ENCODE data around the gene NAB1.
"Not testable (repeated sequence)": the region's sequence is repeated elsewhere in the genome, so short reads cannot be mapped to it uniquely, and the experiment has no call there.

The NAB1 gene

DNA sequence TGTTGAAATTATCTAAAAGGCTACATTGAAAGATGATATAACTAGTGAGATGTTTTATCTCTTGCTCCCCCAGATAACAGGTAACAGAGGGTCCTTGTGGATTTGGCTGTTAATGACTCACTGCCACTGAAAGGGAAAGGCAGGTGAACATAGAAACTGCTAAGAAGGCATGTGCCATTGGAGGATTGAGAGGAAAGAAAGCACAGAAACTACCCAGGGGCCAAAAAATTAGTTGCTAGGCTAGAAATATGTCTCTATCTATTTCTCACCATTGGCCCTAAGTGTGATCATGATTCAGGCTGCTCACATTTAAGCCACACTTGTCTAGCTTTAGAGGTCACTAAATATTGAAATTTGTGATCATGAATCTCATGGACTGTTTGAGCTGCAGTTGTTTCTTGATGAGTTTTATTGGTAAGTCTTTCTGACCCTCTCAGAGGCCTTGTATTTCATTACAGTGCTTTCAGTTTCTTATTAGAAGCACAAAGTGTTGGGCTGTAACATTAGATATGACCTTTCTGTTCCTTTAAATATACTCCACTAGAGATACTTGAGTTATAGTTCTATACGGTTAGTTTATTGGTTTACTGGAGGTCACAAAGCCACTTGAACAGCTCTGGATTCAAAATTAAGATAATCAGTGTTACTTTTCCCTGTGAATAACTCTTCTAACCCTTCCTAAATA lies 26.2 kb downstream of the NAB1 start:
- DNase-seq: no peak

DNA sequence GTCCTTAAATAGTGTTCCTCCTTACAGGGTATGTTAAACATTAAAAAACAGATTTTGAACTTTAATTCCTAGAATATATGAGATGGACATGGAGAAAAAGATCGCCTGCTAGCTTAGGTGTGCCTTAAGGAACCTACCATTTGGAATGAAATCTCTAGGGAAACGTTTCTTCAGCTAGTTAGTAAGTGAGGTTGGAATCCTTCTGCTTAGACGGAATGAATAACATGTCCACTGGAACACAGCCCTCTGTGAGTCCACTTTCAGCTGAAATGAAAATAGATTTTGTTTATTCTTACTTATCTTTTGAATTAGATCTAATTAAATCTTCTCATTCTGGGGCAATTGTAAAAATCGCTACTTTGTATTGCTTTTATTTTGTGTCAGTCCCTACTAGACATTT lies 28.4 kb downstream of the NAB1 start:
- no peak for DNase-seq

DNA sequence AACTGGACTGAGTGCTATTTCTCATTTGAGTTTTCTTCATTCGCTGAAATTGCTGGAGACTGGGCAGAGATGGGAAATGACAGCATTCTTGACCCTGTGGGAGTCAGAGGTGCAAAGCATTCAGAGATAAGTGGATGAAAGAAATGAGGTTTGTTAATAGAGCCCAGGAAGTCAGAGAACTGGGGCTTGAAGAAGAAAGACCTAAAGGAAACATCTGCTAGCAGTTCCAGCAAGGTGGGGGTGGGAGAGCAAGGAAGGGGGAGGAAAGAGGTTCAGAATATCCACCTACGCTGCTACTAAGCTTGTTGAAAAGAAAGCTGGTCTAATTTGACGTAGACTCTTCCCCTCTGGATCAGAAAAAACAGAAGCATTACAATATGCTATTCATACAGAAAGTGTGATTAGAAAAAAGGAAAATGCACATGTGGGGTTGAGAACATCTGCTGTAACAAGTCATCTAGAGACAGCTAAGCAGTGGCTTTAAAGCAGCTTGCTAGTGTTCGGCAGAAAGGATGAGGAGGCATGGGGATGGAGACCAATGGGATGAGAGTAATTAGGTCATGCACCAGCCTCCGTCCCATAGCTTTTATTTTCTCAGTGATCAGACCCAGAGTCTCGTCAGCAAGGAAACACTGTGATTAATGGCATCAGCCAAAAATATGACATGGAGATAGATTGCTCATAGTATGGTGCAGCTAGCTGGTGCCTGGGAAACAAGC lies 29.7 kb downstream of the NAB1 start:
- DNase-seq: no peak

DNA sequence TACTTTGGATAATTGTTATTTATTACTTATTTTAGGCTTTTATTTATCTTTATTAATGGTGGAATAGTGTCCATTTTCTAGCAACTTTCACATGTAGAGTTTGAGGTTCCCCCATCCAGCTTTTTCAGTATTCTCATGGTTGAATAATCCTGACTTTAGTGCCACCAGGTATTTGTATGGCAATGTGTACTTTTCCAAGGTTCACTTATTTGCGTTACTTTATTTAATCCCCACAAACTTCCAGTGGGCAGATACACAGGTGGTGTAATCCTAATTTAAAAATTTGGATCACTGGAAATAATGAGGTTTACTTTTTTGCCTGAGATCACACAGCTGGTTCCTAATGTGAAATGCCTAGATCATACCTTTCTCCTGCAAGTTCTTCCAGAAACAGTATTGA lies 30.5 kb downstream of the NAB1 start:
- DNase-seq: no peak

DNA sequence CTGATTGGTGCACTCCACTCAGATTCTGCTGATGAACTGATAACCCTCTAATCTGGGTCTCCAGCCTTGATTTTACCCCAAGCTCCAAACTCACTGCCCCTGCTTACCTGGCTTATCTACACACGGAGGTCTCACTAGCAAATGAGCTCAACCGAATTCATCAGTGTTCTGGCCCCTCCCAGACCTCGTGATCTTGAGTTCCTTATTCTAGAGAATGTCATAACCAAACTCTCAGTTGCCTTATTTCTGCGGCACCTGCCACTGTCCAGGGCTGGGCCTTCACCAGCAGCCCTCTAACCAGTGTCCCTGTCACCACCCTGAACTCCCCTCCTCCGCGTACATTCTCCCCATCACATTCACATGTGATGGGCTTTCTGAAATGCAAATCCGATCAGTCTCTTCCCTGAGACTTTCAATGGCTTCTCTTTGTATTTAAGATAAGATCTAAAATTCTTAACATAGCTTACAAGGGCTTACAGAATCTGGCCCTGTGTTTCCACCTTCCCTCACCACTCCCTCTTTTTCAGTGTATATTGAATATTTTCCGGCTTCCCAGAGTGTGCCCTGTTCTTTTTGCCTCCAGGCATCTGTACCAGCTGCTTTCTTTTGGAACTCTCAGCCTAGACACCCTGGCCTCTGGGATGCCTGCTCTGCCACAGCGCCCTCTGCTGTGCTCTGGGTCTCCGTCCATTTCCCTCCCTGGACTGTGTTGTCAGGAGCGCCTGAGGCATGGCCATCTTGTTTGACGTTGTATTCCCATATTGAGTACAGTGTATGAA lies 31.1 kb downstream of the NAB1 start:
- no peak for DNase-seq

DNA sequence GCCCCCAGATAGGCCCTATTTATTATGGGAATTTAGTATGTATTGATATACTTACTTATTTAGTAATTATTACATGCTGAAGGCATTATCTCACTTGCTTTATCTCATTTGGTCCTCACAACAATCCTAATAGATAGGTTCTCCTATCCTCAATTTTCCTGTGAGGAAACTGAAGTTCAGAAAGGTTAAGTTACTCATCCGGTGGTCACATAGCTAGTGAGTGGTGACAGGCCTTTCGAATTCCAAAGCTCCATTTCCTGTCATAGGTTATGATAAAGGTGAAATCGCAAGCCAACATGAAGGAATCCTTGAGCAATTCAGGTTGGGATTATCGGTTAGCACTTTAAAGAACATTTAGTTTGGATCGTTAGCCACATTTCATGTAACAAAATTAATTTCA lies 33.3 kb downstream of the NAB1 start:
- no peak for DNase-seq

DNA sequence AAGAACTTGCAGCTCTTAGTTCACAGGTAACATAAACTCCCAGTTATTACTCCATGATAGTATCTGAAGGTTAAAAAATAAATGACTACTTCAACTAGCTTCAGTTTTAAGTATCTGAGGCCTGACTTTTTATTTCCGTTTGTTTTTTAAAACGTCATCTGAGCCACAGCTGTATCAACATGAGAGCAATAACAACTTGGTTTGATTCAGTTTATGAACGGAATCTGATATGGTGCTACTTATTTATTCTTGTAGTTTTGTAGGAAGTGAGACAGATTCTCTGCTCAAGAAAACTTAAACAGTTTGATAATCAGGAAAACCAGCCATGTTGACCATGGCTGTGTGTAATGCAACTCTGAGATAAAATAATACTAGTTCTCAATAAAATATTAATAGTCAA lies 34.9 kb downstream of the NAB1 start:
- DNase-seq: no peak

DNA sequence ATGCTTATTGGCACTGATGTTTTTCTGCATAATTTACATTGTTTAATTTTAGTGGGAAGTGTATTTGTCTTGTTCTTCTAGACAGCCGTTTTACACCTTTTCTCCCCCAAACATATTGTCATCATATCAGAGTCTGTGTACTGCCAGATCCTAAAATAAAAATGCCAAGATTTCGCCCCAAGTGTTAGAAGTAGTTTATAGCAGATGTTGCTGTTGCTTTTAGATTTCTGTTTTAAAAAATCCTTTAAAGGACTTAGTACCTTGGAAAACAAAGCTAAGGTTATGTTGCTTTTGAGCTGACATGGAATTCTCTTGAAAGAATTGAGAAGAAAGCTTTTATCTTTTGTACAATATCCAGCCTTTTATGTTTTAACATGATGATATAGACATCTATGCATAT lies 36.0 kb downstream of the NAB1 start:
- no peak for DNase-seq

DNA sequence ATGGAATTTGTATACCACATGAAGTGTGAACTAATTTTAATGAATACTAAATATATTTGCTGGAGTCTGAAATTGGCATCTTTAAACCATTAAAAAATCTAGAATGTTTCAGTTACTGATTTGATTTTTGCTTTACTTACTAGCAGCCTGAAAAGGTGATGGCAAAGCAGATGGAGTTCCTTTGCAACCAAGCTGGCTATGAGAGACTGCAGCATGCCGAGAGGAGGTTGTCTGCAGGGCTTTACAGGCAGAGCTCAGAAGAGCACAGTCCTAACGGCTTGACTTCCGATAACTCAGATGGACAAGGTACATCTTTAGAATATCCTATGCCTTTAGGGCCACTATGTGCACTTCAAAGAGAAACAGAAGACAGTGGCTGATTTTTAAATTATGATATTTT lies 36.5 kb downstream of the NAB1 start:
- DNase-seq: no peak

DNA sequence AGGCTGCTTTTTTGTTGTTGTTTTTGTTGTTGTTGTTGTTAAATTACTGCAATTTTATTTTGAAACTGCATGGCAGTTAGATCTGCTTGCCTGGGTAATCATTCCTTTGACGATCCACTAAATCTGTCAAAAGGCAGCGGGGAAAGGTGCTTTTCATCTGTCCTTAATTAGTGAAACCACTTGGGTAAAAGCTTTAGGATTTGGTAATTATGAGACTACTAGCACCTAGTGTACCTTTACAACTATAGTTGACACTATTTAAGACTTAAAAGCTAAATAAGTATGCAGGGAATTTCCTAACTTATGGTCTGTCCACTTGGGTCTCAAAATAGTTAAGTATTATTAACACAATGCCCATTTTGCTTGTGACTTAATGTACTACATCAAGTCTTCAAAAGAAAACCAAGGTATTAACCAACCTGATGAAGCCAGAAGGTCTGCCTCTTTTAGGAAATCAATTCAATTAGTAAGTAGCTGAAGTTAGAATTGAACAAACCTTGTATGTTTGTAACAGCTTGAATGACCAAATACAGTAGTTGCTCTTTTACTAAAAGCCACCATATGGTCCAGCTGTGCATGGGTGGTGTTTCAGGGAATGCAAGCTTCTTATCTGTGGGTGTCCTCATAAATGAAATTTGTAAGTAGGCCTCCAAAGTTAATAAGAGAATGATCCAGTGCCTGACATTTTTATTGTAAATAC lies 44.8 kb downstream of the NAB1 start:
- no peak for DNase-seq

DNA sequence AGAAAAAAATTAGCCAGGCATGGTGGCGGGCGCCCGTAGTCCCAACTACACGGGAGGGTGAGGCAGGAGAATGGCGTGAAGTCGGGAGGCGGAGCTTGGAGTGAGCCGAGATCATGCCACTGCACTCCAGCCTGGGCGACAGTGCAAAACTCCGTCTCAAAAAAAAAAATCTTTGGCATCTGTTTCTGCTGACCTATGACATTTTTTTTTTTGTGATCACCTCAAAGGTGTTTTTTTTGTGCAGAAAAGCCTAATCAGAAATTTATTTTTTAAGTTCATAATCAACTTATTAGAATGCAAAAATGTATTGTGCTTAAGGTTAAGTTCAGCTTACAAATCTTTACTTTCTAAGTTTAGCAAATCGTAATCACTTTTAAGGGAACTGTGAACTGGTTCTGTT lies 45.6 kb downstream of the NAB1 start:
- DNase-seq: no peak

DNA sequence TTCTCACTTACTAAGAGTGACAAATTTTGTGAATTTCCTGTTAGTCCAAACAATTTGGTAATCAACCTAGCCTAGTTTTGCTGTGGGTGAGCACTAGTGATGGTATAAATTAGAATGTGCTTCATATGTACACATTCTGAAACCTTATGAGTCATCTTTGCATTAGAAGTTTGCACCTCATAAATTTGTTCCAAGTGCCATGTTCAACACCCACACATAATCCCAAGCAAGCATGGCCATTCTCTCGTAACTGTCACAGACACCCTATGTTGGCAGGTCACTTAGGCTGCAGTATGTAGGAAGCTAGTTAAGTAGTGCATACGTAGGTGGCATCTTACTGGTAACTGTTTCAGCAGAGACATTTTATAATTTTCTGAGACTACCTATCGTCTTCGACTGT lies 46.9 kb downstream of the NAB1 start:
- DNase-seq: no peak

DNA sequence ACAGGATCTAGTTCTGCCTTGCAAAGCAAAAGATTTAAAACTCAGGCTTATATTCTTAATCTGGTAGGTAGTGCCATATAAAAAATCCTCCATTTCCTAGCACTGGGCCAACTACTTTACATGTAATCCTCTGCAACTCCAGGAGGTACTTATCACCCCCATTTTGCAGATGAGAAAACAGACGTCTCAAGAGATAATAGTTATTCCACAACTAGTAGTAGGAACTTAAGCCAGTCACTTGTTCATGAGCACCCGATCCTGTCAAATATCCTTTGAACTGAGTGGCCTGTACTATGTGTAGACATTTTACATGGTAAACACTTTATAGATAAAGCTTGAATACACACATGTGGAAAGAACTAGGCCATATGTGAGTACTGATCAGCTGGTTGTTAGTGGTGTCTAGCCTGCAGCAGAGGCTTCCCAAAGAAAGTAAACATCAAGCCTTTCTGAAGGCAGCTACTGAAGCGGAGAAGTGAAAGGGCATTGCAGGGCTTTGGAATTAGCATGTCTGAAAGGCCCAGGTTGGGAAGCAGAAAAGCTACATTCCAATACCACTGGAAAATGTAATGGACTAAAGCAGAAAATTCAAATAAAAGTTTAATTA lies 48.0 kb downstream of the NAB1 start:
- DNase-seq: no peak

DNA sequence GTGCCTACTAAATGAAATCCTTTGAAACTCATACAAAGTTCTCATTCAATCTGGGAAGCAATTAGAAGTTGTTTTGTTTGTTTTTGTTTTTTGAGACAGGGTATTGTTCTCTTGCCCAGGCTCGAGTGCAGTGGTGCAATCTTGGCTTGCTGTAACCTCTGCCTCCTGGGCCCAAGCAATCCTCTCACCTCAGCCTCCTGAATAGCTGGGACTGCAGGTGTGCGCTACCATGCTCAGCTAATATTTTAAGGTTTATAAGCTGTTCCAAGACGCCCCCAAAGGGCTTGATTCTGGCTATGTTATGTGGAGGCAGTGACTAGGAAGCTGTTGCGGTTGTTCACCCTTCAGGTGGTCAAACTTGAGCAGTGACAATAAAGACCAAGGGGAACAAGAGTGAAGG lies 48.5 kb downstream of the NAB1 start:
- no peak for DNase-seq

DNA sequence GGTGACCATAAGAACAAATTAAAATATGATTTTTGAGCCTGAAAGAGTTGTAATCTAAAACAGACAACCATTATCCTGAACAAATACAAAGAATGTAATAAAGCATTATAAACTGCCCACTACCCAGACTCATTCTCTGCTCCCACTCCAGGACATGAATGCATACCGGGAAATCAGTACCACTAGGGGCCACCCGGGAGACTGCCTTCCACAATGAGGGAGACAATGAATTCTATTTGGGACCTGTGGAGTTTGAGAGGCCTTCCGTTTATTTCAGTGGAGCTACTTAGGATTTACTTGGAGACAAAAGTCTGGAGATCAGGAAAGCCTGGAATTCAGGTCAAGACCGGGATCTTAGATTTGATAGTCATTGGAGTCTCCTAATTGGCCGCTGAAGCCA lies 50.0 kb downstream of the NAB1 start:
- DNase-seq: no peak

DNA sequence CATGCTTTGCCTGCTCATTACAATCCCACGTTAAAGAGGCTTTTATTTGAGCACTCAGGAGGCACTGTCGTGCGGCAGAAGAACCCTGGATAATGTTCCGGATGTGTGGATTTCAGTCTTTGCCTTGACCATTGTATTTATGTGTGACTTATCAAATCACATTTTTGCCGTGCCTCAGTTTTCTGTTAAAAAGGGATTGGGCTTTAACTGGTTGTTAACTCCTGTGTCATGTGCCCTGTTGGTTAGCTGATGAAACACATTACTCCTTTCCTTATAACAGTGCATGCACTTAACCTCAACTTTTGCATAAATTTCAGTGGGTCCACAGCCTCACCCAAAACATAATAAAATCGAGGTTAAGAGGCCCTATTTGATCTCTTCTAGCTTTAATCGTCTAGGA lies 52.7 kb downstream of the NAB1 start:
- no peak for DNase-seq

DNA sequence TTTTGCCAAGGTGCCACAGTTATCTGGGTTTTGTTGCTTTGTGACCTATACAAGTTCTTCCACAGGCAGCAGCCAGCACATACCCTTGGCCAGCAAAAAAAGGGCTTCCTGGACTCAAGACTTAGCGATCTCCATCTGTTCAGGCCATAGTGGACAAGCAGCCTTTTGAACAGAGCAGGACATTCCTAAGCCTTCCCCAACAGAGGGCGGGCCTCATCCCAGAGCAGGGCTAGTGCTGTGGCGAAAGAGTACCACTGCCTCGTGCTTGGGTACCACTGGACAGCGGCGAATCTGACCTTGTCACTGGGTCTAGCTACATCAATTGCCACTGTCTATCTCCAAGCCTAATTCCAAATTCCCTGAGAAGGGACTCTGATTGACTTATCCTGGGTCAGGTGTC lies 56.4 kb downstream of the NAB1 start:
- DNase-seq: no peak

DNA sequence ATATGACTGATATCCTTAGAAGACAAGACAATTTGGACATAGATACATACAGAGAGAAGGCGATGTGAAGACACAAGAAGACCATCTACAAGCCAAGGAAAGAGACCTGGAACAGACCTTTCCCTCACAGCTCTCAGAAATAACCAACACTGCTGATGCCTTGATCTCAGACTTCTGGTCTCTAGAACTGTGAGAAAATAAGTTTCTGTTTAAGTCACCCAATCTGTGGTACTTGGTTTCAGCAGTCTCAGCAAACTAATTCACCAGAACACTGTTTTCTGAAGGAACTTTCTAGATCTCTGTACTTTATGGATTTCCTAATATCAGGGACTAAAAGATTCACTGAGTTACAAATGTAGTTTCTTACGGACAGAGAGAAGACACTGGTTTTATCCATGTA lies 58.8 kb downstream of the NAB1 start:
- no peak for DNase-seq

DNA sequence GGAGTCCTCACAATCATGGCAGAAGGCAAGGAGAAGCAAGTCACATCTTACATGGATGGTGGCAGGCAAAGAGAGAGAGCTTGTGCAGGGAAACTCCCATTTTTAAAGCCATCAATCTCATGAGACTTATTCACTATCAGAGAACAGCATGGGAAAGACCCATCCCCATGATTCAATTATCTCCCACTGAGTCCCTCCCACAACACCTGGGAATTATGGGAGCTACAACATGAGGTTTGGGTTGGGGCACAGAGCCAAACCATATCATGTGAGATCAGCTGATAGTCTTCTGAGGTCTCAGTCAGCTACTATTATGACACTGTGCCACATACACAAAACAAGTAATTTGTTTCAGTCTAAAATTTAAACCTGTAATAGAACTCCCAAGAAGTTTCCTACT lies 59.8 kb downstream of the NAB1 start:
- DNase-seq: not testable (repeated sequence)

DNA sequence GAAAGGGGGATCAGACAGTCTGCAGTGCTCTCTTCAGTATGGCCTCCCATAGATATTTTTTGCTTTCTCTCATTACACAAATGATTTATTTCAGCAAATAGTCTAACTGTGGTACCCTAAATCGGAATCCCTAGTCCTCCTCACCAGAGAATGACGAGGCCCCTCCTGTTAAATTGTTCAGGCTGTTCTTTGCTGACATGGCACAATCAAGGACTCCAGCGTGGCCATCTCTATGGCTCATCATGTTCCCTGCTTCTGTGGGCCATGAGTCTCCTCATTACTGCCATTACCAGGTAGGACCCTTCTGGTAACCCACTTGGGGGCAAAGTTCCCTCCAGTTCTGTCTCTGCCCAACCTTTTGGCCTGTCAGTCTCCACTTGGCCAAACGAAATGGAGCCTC lies 62.2 kb downstream of the NAB1 start:
- no peak for DNase-seq

DNA sequence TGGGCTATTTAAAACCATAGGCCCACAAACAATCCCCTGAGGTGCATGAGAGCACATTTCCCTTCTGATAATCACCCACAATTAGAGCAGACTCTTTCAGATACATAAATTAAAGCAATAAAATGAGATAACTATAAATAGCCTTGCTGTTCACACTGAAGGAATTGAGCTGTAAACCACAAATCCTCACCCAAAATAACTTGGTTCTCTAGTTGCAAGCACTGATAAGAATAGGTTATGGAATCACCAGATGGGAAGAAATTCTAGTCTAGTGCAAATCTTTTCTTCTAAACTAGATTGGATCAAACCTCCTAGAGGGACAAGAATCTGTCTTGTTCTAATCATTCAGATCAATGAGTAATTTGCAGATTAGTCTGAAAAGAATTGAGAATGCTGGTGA lies 64.6 kb downstream of the NAB1 start:
- DNase-seq: no peak

DNA sequence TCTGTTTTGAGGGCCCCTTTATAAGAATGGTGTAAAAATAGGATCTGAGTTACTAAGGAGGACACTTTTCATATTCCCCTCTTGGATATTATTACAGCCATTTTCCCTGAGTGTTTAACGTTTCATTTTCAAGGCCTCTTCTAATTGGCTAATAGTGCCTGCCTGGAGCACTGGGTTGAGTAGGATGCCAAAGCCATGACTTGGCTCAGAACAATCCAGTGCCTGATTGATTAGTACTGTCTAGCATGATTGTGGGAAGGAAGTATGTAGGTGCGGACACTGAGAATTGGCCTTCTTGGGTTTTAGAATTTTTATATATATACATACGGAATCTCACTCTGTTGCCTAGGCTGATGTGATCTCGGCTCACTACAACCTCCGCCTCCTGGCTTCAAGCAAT lies 66.1 kb downstream of the NAB1 start:
- DNase-seq: no peak

DNA sequence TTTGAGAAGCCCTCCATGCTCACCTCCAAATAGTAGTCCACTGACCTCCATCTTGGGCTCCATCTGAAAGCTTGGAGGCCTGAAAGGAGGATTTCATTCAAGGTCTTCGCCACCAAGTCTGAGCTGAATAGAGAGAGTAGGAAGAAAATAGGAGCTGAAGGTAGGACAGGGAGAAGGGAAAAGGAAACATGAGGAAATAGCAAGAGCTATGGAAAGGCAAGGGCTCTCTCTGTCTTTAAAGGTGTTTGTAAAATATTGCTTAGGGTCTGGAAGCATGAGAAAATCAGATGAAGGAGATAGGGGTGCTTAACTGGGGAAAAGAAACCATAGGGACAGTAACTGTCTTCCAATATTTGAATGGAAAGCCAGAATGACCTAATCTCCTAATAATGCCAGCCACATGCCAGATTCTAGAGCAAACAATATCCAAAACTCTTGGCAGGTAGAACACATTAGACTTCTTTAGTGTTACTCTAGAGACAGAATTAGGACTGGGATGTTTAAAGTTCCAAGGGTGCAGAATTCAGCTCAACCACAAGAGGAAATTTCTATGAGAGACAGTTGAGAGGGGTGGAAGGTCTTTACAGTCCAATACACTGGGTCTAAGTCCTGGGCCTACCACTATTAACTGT lies 67.4 kb downstream of the NAB1 start:
- DNase-seq: no peak
